Measurements from ENCODE around the gene ITGA6.

Gene ITGA6

GRCh38 chr2:172440795-172441194 is 13.4 kb downstream of the ITGA6 start:
- DNase-seq (ENCODE audit: low read depth), result peak; percentile 53

- DNase-seq (ENCODE audit: low read depth), result peak; percentile 100
These were observed 14.9 kb downstream of the ITGA6 start for GRCh38 chr2:172442072-172442895.

GRCh38 chr2:172445851-172446250 is 18.5 kb downstream of the ITGA6 start:
- DNase-seq (ENCODE audit: low read depth), result no peak

GRCh38 chr2:172446474-172447063 is 19.2 kb downstream of the ITGA6 start:
- DNase-seq (ENCODE audit: low read depth), result no peak

- DNase-seq (ENCODE audit: low read depth), result peak; percentile 74
These were observed 20.6 kb downstream of the ITGA6 start for GRCh38 chr2:172447811-172448493.

GRCh38 chr2:172448544-172449267 is 21.3 kb downstream of the ITGA6 start:
- DNase-seq (ENCODE audit: low read depth), result no peak

- DNase-seq (ENCODE audit: low read depth), result peak; percentile 96
These were observed 22.6 kb downstream of the ITGA6 start for GRCh38 chr2:172449911-172450550.

GRCh38 chr2:172451923-172452322 is 24.5 kb downstream of the ITGA6 start:
- no peak for DNase-seq (ENCODE audit: low read depth)

GRCh38 chr2:172452845-172453244 is 25.5 kb downstream of the ITGA6 start:
- DNase-seq (ENCODE audit: low read depth), result no peak

GRCh38 chr2:172454404-172455120 is 27.2 kb downstream of the ITGA6 start:
- no peak for DNase-seq (ENCODE audit: low read depth)

GRCh38 chr2:172455121-172455515 is 27.7 kb downstream of the ITGA6 start:
- DNase-seq (ENCODE audit: low read depth), result no peak

GRCh38 chr2:172456002-172456401 is 28.6 kb downstream of the ITGA6 start:
- peak; percentile 49 for DNase-seq (ENCODE audit: low read depth)

GRCh38 chr2:172457536-172457935 is 30.1 kb downstream of the ITGA6 start:
- DNase-seq (ENCODE audit: low read depth), result no peak

GRCh38 chr2:172458561-172459124 is 31.3 kb downstream of the ITGA6 start:
- DNase-seq (ENCODE audit: low read depth), result no peak

- DNase-seq (ENCODE audit: low read depth), result peak; percentile 69
These were observed 33.4 kb downstream of the ITGA6 start for GRCh38 chr2:172460780-172461201.

- DNase-seq (ENCODE audit: low read depth), result peak; percentile 52
These were observed 34.4 kb downstream of the ITGA6 start for GRCh38 chr2:172461591-172462372.

- DNase-seq (ENCODE audit: low read depth), result no peak
These were observed 35.0 kb downstream of the ITGA6 start for GRCh38 chr2:172462373-172462848.

GRCh38 chr2:172462849-172463381 is 35.5 kb downstream of the ITGA6 start:
- DNase-seq (ENCODE audit: low read depth), result no peak

- DNase-seq (ENCODE audit: low read depth), result no peak
These were observed 37.2 kb downstream of the ITGA6 start for GRCh38 chr2:172464400-172465129.

Data from ELR (cell line).